K562 (cell line): Measurements from ENCODE around the gene PCBP2. TPM values are rescaled to one million over a fixed set of nuclear protein-coding genes. Genes with fewer than 3 reads are reported as not detected.

Experiments
- ARHGAP35 ChIP-seq: fragments of 450-650 bp; IDR thresholded peaks from 2 replicates; pipeline ENCODE4 v1.6.1; 2018; ENCODE audit not compliant: partially characterized antibody
- BMI1 ChIP-seq: fragments of 150-350 bp; IDR thresholded peaks from 2 replicates; pipeline ENCODE4 v1.6.1; 2014; ENCODE audit warnings: low read length
- CBX3 ChIP-seq, 2 experiments: IDR thresholded peaks; 1 replicate in 1 of 2; 2 replicates in 1 of 2; pipeline ENCODE4 v1.6.1; 2012; ENCODE audit warnings: inconsistent platforms in 2 of 2, low read length in 2 of 2, borderline replicate concordance in 1 of 2, control low read depth in 1 of 2
- CREM ChIP-seq: IDR thresholded peaks from 2 replicates; pipeline ENCODE4 v1.6.1; 2014; ENCODE audit warnings: antibody characterized with exemption, low read depth
- E2F6 ChIP-seq, 2 experiments: IDR thresholded peaks; 2 replicates each; pipeline ENCODE4 v1.6.1; 2011; ENCODE audit warnings: borderline replicate concordance in 1 of 2, control low read depth in 1 of 2, low read depth in 1 of 2, low read length in 1 of 2, mild to moderate bottlenecking in 1 of 2, mixed read lengths in 1 of 2, moderate library complexity in 1 of 2; ENCODE audit not compliant: insufficient read depth in 1 of 2, insufficient read length in 1 of 2, poor library complexity in 1 of 2, severe bottlenecking in 1 of 2; ENCODE audit errors: extremely low read depth in 1 of 2
- FOXJ3 ChIP-seq: sonication (generic); formaldehyde crosslinking; IDR thresholded peaks from 2 replicates; pipeline ENCODE4 v1.4.0; 2020; ENCODE audit warnings: mild to moderate bottlenecking, missing genetic modification reagents
- HIVEP1 ChIP-seq: fragments of 250-450 bp; sonication (Bioruptor Pico); IDR thresholded peaks from 2 replicates; pipeline ENCODE4 v1.4.0; 2020; ENCODE audit warnings: mild to moderate bottlenecking
- MBD2 ChIP-seq: sonication (generic); IDR thresholded peaks from 2 replicates; pipeline ENCODE4 v1.6.1; 2016; ENCODE audit warnings: low read depth, borderline replicate concordance
- PBX2 ChIP-seq, 2 experiments: IDR thresholded peaks in 1 of 2; conservative IDR thresholded peaks in 1 of 2; 2 replicates each; pipeline ENCODE4 v1.6.1; 2016; ENCODE audit warnings: low read depth in 2 of 2, mild to moderate bottlenecking in 1 of 2, missing compliant biosample characterization in 1 of 2, missing genetic modification characterization in 1 of 2, moderate library complexity in 1 of 2
- POLR2AphosphoS5 ChIP-seq: IDR thresholded peaks from 2 replicates; pipeline ENCODE4 v1.6.1; 2011; ENCODE audit warnings: mild to moderate bottlenecking, low read depth, low read length, moderate library complexity; ENCODE audit not compliant: control insufficient read depth, insufficient read depth
- PTBP1 ChIP-seq: fragments of 200-400 bp; formaldehyde crosslinking; IDR thresholded peaks from 2 replicates; pipeline ENCODE4 v1.6.1; 2017; ENCODE audit warnings: low read depth, low read length
- TRIM25 ChIP-seq: fragments of 450-650 bp; IDR thresholded peaks from 2 replicates; pipeline ENCODE4 v1.7.0; 2016; ENCODE audit warnings: borderline replicate concordance
- TRIM28 ChIP-seq: fragments of 450-650 bp; IDR thresholded peaks from 2 replicates; pipeline ENCODE4 v1.6.1; 2017
- ZBED1 ChIP-seq: IDR thresholded peaks from 2 replicates; pipeline ENCODE4 v1.6.1; 2014
- ZNF197 ChIP-seq: fragments of 200-800 bp; sonication (Bioruptor generic); IDR thresholded peaks from 2 replicates; pipeline ENCODE4 v1.6.1; 2016; ENCODE audit warnings: low read depth, missing genetic modification characterization, missing compliant biosample characterization
- ZNF592 ChIP-seq: fragments of 450-650 bp; IDR thresholded peaks from 2 replicates; pipeline ENCODE4 v1.6.1; 2017; ENCODE audit warnings: antibody characterized with exemption, mild to moderate bottlenecking
- ZNF780A ChIP-seq: fragments of 250-450 bp; sonication (Bioruptor Pico); IDR thresholded peaks from 2 replicates; pipeline ENCODE4 v1.5.0; 2021; ENCODE audit warnings: mild to moderate bottlenecking
- polyA plus RNA-seq, 8 experiments: library from polyadenylated mRNA; depleted of rRNA in 4 of 8; stranded (reverse) in 5 of 8; unstranded in 3 of 8; fragments of >200 nt; fragmentation: Nextera tagmentation in 2 of 8; fragmentation: Illumina TruSeq in 1 of 8; extraction: Ambion mirVana in 2 of 8; extraction: Trizol in 1 of 8; gene quantifications; 2 replicates each; pipeline versions ENCODE4 v1.2.1 to v1.2.3, GENCODE V29; 2011 to 2014; ENCODE audit warnings: inconsistent platforms in 1 of 8, missing spikeins in 1 of 8
- total RNA-seq, 7 experiments: library from RNA; depleted of rRNA in 6 of 7; stranded (reverse); fragments of >200 nt in 6 of 7; fragmentation: Illumina TruSeq in 2 of 7; extraction: Trizol in 2 of 7; gene quantifications; 2 replicates each; pipeline versions ENCODE4 v1.2.1 to v1.2.3, GENCODE V29; 2011 to 2021; ENCODE audit warnings: low replicate concordance in 1 of 7

PCBP2 gene
- total and polyA plus RNA-seq, 9 of the 15 experiments (the other 6 are each of a cell fraction or from before 2014, with no cell fraction given) = 137 to 831 (median 328) TPM

- 0 out of 2 replicates have a peak, but pooled peaks have one; percentile 35 for TF ChIP-seq TRIM25
- peak; percentile 9; the same call in 1 of the 2 replicates for TF ChIP-seq ZNF197 (CRISPR knock-in tag)
- TF ChIP-seq ARHGAP35 = no peak
- TF ChIP-seq HIVEP1 (CRISPR knock-in tag) = no peak
- TF ChIP-seq TRIM28 = no peak
- TF ChIP-seq ZBED1 = no peak
- no peak for TF ChIP-seq PTBP1
- peak in 1 of 2 experiments; percentile 0 for TF ChIP-seq E2F6 (IDR thresholded peaks at IDR 0.05; ENCODE audit: borderline replicate concordance in 1 of 2, extremely low read depth in 1 of 2, insufficient read depth in 1 of 2, insufficient read length in 1 of 2, low read depth in 1 of 2, low read length in 1 of 2, poor library complexity in 1 of 2, severe bottlenecking in 1 of 2)
- TF ChIP-seq MBD2 = no peak
- TF ChIP-seq BMI1 = no peak
- no peak for TF ChIP-seq CREM
- TF ChIP-seq CBX3 (IDR thresholded peaks at IDR 0.05; ENCODE audit: borderline replicate concordance in 1 of 2, low read length in 2 of 2) = no peak
- TF ChIP-seq PBX2 (CRISPR knock-in tag; IDR thresholded peaks at IDR 0.05; ENCODE audit: low read depth) = no peak
- TF ChIP-seq PBX2 (tag; conservative IDR thresholded peaks at IDR 0.05; ENCODE audit: low read depth) = no peak
- TF ChIP-seq ZNF592 = peak; percentile 69; the same call in 1 of the 2 replicates
- TF ChIP-seq POLR2AphosphoS5 = no peak
- TF ChIP-seq ZNF780A (CRISPR knock-in tag) = no peak
- TF ChIP-seq FOXJ3 = no peak
Observed at GRCh38 chr12:53501615-53502181, 49.8 kb downstream of the PCBP2 start (continued).
